HG02588 (cell line): ENCODE measurements around the gene FAM120A.

Experiments used
- ATAC-seq: cut with Tn5 transposase; IDR thresholded peaks from one replicate; pipeline ENCODE4 v1.9.1; 2021; ENCODE audit warnings: mild to moderate bottlenecking, moderate library complexity; ENCODE audit not compliant: unreplicated experiment

The FAM120A gene

DNA sequence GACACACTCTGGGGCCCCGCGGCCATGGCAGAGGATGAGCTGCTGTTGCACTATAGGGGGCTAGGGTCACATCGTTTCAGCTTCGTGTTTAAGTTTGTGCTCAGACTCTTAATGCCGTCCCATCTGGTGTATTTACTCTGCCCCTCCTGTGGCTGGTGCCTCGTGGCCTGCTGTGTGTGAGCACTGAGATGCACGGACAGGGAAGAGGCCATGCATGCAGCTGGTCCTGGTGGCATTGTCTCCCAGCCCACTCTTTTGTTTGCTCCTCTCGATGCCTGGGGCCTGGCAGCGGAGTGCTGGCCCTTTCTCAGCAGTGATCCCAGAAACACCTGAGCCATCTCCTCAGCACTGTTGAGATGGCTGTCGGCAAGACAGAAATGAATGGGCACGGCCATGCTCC, 94.9 kb downstream of the FAM120A start:
- ATAC-seq: no peak

DNA sequence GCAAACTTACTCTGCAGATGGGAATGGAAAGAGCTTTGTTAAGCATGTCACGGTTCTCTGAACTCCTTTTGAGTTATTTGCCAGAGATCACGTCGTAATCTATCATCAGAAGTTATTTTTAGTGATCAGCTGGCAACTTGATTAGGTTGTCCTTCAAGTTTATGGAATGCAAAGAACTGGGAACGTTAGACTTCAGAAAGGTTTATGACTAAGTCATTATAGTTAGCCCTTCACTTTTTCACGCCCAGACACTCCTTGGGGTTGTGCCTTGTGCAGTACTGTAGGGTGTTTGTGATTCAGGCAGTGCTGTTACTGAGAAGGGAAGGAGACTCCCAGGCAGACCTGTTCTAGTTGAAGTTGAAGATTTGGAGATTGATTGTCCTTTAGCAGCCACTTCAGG, 98.1 kb downstream of the FAM120A start:
- ATAC-seq: no peak

DNA sequence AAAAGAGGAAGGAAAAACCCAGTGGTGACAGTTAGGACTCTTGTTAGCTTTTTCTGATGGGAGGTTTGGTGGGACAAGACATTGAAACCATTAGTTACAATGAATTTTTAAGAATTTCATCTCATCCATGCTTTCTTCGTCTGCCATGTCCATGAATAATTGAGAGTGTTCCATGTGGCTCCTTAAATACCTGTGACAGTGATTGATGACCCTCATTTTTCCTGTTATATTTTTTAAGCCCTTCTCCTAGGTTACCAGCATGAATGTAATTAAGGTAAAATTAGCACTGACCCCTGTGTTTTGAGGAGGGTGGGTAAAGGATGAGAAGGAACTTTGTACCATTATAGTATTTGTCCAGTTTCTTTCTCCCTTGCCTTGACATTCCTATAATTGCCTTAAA, 101.4 kb downstream of the FAM120A start:
- no peak for ATAC-seq

DNA sequence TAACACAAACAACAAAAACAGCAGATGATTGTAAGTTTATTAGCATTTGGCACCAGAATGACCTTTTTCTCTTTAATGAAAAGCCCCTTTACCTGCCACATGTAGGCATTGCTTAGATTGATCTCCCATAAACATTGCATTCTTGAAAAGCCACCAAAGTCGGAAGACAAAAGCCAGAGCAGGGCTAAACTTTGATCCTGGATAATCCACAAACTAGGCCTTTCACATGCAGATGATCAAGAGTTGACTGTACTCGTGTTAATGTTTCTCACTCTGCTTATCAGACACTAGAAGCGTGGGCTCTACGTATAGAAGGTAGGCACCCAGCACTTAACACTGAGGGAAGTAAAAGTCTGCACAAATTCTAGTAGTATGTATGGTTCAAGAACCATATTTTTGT, 103.9 kb downstream of the FAM120A start:
- no peak for ATAC-seq

DNA sequence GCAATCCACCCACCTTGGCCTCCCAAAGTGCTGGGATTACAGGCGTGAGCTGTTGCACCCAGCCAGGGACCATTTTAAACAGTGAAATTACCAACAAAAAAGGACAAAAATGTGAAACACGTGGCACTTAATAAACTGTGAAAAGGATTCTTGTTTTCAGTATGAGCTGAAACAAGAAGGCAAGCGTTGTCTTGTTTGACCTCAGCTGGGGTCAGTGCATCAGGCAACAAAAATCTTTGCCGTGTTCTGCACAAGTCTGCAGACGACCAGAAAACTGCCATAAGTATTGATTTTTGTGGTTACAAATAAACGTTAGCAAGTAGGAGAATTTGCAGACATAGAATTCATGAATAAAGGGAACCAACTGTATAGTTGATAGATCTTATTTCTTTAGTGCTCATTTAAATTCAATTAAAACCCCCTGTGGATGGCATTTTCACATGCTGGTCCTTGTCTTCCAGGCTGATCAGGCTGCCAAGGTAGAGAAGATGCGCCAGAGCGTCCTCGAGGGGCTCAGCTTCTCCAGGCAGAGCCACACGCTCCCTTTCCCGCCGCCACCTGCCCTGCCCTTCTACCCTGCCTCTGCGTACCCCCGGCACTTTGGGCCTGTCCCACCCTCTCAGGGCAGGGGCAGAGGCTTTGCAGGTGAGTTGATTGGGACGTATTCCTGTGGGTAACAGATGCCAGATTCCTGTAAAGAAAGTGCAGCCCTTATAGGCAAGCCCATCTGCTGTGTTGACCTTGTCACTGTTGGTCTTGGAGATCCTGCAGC, 106.1 kb downstream of the FAM120A start:
- no peak for ATAC-seq

DNA sequence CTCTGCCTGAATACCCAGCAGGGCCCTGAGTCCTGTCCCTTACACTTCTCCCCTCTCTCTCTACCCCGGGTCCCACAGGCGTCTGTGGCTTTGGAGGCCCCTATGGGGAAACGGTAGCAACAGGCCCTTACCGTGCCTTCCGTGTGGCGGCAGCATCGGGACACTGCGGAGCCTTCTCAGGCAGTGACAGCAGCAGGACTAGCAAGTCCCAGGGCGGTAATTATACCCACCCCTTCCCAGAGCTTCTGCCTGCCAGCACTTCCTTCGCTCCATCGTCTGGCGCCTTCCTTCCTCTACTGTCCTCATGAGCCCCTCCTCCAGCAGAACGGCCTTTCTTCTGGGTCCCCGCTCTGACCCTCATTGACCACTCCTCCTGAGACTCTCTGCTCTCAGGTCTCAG, 107.0 kb downstream of the FAM120A start:
- no peak for ATAC-seq

DNA sequence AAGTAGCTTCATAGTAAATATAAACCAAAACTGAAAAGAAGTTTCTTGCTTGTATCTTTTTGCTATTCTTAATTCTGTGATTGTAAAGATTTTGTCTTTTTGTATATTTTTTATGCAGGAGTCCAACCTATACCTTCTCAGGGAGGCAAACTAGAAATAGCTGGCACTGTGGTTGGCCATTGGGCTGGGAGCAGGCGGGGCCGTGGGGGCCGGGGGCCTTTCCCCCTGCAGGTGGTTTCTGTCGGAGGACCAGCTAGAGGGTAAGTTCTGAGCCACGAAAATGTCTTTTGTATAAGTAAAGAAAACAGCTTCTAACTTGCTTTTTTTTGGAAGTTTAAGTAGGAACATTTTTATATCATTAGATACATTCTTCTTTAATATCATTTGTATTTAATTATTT, 109.5 kb downstream of the FAM120A start:
- no peak for ATAC-seq

DNA sequence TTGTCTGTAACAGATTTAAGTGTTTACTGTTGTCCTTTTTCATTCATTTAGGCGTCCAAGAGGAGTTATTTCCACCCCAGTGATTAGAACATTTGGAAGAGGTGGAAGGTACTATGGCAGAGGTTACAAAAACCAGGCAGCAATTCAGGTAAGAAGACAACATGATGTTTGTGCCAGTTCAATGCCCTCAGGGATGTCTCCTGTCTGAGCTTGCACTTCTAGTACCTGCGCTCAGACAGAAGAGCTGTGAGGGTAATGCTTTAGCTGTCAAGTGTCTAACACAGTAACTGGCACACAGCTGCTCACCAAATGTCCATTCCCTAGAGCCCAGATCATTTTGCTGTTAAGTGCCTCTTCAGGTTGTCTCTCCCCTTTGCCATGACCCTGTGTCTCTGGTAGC, 110.7 kb downstream of the FAM120A start:
- no peak for ATAC-seq

DNA sequence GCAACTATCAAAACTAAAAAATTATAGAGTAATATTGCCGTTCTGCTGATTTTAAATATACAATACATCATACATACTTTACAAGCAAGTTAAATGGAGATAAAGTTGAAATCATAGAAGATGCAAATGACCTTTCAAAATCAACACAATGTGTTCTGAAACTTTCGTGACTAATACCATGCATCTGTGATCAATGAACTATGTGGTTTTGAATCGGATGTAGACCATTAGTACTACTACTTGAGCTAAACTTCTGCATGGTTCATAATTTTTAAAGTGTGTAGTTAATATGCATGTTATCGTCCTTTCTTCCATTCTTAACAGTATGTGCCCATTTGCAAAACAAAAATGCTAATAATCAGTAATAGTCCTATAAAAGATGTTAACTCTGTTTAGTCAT, 113.6 kb downstream of the FAM120A start:
- no peak for ATAC-seq

DNA sequence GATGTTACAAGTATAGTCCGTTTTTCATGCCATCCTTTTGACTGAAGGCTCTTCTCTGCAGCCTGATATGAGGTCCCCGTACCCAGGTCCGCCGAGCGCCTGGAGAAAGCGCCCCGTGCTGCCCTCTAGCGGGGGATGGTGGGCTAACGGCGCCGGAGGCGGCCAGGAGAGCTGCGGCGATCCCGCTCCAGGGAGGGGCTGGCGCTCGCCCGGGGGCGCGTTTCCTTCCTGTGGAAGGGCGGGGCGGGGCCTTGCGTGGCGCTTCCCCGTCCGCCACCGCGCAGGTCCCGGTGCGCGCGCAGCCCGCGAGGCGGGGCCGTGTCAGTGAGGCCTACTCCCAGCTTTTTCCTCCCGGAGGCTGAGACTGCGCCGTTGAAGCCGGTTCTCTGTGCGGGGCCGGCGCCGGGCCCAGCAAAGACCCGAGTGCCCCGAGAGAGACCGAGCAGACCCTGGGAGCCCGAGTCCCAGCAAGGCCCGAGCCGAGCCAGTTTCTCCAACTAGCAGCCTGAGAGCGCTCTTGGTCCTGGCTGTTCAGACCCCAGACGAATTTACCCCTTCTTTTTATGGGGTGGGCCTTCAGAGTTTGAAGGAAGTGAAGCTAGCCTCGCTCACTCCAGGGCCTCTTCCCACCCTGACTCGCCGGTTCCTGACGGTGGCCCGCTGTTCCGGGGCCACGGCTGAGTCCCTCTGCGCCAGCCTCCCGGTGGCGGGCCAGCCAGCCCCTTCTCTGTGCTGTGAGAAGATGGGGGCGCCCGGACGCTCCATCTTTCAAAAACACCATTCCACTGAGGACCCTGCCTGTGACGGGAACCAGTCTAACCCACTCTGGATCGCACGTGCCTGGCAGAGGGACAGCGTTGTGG, 115.2 kb downstream of the FAM120A start:
- ATAC-seq: peak; percentile 86

DNA sequence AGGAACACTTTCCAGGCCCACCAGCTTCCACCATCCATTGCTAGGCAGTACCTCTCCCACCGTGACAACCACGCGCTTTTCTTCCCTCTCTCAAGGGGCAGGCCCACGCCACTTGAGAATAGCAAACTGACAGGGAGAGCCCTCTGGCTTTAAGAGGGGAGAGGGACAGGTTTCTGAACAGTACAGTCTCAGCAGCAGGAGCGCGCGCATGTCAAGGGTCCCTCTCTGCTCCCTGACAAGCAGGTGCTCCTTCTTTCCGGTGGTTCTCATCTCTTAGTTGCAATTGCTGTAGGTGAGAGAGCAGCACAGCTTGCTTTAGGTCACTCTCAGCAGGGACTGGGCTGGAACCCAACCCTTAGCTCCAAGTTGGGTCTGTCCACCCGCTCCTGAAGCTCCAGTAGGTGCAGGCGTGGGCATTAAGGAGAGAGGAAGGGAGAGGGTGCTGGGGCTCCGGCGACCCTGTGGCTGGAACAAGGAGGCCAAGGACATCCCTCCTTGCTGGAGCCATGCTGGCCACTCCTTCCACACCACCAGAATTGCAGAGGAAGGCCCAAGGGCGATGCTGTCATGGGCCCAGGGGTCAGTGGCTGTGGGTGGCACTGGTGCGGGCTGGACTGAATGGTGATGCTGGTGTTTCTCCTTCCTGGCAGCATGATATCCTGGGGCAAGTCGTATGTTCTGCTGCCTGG, 115.9 kb downstream of the FAM120A start:
- ATAC-seq: no peak

DNA sequence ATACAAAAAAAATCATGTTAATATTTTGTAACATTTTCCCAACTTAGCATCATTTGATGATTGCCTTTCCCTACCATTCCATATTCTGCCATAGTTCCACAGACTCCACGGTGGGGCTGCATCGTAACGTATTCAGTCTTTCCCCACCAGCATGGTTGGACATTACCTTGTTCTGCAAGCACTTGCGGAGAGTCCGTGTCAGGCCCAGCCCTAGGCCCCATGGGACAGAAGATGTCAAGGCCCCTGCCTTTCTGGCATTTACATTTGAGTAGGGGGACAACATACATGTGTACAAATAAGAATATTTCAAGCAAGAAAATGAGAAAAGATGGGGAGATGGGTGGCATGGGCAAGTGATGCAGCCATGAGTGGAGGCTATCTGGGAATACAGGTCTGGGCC, 116.7 kb downstream of the FAM120A start:
- no peak for ATAC-seq

DNA sequence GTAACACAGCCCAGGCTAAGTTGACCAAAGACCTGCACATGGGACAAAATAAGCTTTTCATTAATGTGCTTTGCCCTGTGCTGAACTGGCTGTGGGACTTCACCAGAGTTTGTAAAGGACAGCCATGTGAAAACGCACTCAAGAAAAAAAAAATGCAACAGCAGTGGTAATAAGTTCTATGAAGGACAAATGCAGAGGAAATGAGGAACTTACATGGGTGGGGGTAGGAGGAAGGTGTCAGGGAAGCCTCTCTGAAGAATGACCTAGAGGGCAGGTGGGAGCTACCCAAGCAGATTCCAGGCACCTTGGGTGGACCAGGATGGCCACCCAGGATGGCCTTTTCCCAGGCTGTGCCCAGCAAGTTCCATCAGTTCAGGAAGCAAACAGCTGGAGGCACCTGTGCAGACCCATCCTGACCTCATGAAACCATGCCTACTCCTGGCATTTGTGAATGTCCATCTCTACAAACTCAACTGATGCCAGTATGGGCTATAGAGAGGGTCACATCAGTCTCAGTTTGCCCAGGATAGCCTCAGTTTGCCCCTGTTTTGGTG, 118.2 kb downstream of the FAM120A start:
- no peak for ATAC-seq

DNA sequence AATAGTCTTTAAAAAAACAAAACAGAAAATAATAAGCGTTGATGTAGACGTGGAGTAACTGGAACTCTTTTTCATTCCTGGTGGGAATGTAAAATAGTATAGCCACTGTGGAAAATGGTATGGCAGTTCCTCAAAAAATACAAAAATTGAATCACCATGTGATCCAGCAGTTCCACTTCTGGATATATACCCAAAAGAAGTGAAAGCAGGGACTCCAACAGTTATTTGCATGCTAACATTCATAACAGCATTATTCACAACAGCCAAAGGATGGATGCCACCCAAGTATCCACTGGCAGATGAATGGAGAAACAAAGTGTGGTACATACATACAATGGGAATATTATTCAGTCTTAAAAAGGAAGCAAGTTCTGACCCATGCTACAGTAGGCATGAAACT, 120.7 kb downstream of the FAM120A start:
- no peak for ATAC-seq

DNA sequence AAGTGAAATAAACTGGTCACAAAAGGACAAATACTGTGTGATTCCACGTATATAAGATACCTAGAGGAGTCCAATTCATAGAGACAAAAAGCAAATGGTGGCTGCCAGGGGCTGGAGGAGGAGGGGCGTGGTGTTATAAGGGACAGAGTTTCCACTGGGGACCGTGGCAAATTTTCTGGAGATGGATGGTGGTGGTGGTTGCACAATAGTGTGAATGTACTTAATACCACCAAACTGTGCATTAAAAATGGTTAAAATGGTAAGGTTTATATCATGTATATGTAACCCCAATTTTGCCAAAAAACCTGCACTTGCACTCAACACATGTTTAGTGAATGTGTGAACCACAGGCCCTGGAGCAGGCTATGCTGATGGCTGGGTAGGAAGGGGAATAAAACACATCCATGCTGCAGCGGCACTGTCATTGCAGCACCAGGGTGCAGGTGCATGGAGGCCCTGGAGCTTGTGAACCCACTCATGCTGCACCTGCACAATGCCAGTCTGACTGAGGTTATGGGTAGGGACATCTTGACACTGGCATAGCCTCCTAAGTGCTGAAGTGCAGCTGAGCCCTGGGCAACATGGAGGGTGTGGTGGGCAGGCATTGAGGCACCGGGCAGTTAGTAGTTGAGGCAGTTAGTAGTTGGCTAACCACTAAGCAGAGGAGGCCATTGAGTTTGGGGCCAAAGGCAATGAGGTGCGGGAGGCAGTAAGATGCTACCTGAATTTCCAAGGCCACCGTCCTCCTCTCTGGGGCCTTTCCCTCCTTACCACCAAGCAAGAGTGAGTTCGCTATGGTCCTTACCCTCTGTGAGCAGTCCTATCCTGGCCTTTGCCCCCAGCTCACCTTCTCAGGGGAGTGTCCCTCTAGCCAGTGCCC, 121.4 kb downstream of the FAM120A start:
- ATAC-seq: no peak

DNA sequence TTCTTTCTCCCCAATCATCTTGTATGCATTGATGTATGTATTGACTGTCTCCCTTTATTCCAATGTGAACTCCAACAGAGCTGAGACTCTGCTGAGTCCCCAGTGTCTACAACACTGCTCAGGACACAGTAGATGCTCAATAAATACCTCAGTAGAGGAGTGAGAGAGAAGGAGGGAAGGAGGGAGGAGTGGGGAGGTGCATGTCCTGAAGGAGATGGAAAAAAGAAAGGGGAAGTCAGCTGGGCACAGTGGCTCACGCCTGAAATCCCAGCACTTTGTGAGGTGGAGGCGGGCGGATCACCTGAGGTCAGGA, 122.0 kb downstream of the FAM120A start:
- ATAC-seq: no peak

DNA sequence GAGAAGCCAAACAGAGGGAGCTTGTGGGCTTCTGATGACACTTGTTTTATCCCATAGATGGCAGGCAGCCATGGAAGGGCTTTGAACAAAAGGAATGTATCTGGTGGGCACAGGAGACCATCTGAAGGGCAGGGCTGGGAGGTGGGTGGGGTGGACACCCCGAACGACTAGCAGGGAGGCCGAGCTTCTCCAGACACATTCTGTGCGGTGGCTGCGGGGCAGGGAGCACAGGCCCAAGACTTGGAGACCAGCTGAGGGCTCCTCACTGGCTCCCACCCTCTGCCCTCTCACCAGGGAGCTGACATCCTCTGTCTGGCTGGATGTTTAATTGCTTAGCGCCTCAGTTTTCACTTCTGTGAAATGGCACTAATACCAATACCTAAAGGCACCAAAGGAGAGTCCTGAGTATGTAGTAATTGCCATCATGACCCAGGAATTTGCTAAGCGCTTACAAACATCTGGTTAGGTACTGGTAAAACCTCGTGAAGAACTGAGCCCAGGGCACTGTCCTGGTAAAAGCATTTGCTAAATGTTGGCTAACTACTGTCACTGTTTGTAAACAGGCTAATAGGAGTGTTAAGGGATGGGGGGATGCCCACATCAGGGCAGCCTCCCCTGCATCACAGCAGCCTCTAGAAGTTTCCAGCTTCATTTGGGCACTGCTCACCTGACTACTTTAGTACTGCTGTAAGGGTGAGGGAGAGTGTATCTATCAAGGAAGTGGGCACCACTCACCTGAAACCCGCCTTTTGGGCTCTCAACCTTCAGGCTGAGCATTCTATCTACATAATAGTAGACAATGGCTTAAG, 122.8 kb downstream of the FAM120A start:
- ATAC-seq: no peak

DNA sequence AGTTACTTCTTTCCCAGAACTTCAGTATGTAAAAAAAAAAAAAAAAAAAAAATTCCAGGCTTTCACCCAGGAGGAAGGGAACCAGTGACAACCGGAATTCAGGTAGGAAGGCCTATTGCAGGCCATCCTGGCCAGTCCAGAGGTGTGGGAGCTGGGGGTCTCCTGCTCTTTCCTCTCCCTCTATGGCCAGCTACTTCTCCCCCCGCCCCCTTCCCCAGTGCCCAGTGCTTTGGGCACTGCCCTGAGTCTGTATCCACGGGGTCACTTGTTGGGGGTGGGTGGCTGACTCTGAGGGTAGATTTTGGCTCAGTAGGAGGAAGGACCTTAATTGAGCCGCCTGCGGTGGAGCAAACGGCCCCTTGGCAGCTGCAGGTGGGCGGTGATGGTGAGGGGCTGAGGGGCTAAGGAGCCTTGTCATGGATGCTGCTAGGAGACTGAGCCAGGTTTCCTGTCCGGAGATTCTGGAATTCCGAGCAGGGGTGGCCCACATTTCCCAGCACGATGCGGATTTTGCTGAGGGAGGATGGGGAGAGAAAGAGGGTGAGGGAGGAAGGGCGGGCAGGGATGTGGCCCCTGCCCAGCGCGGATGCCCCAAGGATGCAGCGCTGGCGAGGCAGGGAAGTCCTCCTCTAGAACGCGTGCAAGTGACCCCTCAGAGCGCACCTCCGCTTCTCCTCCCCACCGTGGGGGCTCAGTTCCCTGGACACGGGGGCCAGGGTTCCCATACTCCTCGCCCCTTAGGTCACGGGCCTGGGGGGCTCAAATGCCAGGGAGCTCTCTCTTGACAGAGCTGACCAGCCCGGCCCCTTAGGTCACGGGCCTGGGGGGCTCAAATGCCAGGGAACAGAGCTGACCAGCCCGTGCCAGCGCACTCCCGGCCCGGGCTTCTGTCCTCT, 123.7 kb downstream of the FAM120A start:
- ATAC-seq: no peak

DNA sequence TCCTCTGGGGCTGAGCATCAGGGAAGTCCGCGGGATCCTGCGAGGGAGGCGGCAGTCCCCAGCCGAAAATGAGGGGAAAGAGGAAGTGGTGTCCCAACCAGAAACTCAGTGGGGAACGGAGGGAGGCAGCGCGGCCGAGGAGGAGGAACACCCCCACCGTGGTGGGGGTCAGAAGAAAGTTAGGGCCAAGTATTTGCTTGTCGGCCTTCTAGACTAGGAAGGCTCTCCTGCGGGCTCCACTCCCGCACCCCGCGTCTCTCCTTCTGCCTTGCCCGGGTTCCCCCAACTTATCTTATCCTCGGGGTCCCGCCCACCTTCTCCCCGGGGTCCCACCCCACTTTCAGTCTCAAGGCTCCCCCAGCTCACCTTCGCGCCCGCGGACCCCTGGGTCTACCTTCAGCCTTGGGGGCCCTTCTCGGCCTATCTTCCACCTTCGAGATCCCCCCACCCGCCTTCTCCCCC, 124.3 kb downstream of the FAM120A start:
- peak; percentile 21 for ATAC-seq
